Keratinocyte (primary cell): Measurements from ENCODE around the gene ECI1. TPM values are rescaled to one million over a fixed set of nuclear protein-coding genes. Genes with fewer than 3 reads are reported as not detected.

Source experiments
- DNase-seq: peaks from one replicate; pipeline ENCODE4 v3.0.0-alpha.2; 2011; ENCODE audit warnings: low read depth, missing footprints, low spot score
- FAIRE-seq: peaks from 2 replicates; lab custom pipeline; 2011; peaks lifted over from hg19 to GRCh38; lab: Jason Lieb, UNC
- H2AFZ ChIP-seq: 2 replicates; pipeline ENCODE4 v1.6.0; 2012; ENCODE audit warnings: low read length, control low read depth, inconsistent platforms; ENCODE audit not compliant: control insufficient read depth
- H3K27ac ChIP-seq: 2 replicates; pipeline ENCODE4 v1.5.1; 2011; ENCODE audit warnings: low read length; ENCODE audit not compliant: control insufficient read depth, insufficient read depth
- H3K27me3 ChIP-seq: 3 replicates; pipeline ENCODE4 v1.6.0; 2011; ENCODE audit warnings: low read length; ENCODE audit not compliant: control insufficient read depth, insufficient read depth; ENCODE audit errors: extremely low read depth
- H3K36me3 ChIP-seq, 2 experiments: 2 replicates in 1 of 2; 3 replicates in 1 of 2; pipeline ENCODE4 v1.5.1; 2011; ENCODE audit warnings: low read length in 2 of 2, mild to moderate bottlenecking in 1 of 2; ENCODE audit not compliant: control insufficient read depth in 2 of 2, insufficient read depth in 2 of 2; ENCODE audit errors: extremely low read depth in 1 of 2
- H3K4me1 ChIP-seq: 3 replicates; pipeline ENCODE4 v1.5.1; 2011; ENCODE audit warnings: low read length; ENCODE audit not compliant: control insufficient read depth, insufficient read depth; ENCODE audit errors: extremely low read depth
- H3K4me2 ChIP-seq: 3 replicates; pipeline ENCODE4 v1.6.0; 2011; ENCODE audit warnings: low read depth, low read length; ENCODE audit not compliant: control insufficient read depth, insufficient read depth; ENCODE audit errors: extremely low read depth
- H3K4me3 ChIP-seq, 3 experiments: fragments of 200-600 bp in 1 of 3; sonication (generic) in 1 of 3; 2 replicates in 2 of 3; 3 replicates in 1 of 3; pipeline ENCODE4 v1.5.1; 2011 to 2016; ENCODE audit warnings: low read length in 3 of 3, mild to moderate bottlenecking in 3 of 3, control low read depth in 2 of 3, inconsistent platforms in 1 of 3, low read depth in 1 of 3, mixed read lengths in 1 of 3, mixed run types in 1 of 3, moderate library complexity in 1 of 3; ENCODE audit not compliant: control insufficient read depth in 2 of 3, insufficient read depth in 2 of 3; ENCODE audit errors: extremely low read depth in 1 of 3
- H3K79me2 ChIP-seq: 2 replicates; pipeline ENCODE4 v1.6.0; 2012; ENCODE audit warnings: low read length; ENCODE audit not compliant: control insufficient read depth, insufficient read depth
- H3K9ac ChIP-seq: 3 replicates; pipeline ENCODE4 v1.6.0; 2011; ENCODE audit warnings: low read length; ENCODE audit not compliant: control insufficient read depth, insufficient read depth; ENCODE audit errors: extremely low read depth
- H3K9me1 ChIP-seq: 3 replicates; pipeline ENCODE4 v1.6.0; 2011; ENCODE audit warnings: low read length; ENCODE audit not compliant: control insufficient read depth, insufficient read depth; ENCODE audit errors: extremely low read depth
- H3K9me3 ChIP-seq: 2 replicates; pipeline ENCODE4 v1.5.1; 2012; ENCODE audit warnings: low read depth, low read length; ENCODE audit not compliant: control insufficient read depth
- H4K20me1 ChIP-seq: 3 replicates; pipeline ENCODE4 v1.6.0; 2011; ENCODE audit warnings: low read length; ENCODE audit not compliant: control insufficient read depth, insufficient read depth; ENCODE audit errors: extremely low read depth
- EZH2 ChIP-seq: IDR thresholded peaks from one replicate; pipeline ENCODE4 v1.6.1; 2012; ENCODE audit warnings: inconsistent platforms, mild to moderate bottlenecking, low read length, moderate library complexity
- dilution Hi-C: fragments of 300-500 bp; cut with MboI; formaldehyde crosslinking; loops from one replicate; pipeline ENCODE4 v1.7.0; 2020; ENCODE audit warnings: low sequenced_read_pairs; ENCODE audit not compliant: extremely low pct_ligation_motif_present
- polyA plus RNA-seq, 5 experiments: library from polyadenylated mRNA; depleted of rRNA in 3 of 5; stranded (reverse) in 3 of 5; stranded (forward) in 1 of 5; unstranded in 1 of 5; fragments of >200 nt; gene quantifications; 1 replicate in 1 of 5; 2 replicates in 3 of 5; 3 replicates in 1 of 5; pipeline versions ENCODE4 v1.2.1 to v1.2.3, GENCODE V29; 2011 to 2012; ENCODE audit warnings: missing spikeins in 2 of 5, low read depth in 1 of 5, low replicate concordance in 1 of 5
- TF ChIP-seq, protein P1 (sequence below), 3 experiments: IDR thresholded peaks in 1 of 3; conservative IDR thresholded peaks in 1 of 3; optimal IDR thresholded peaks in 1 of 3; 2 replicates in 2 of 3; 3 replicates in 1 of 3; pipeline versions ENCODE3 to v1.5.1; 2011; ENCODE audit warnings: low read length in 3 of 3, mild to moderate bottlenecking in 3 of 3, moderate library complexity in 2 of 3, control low read depth in 1 of 3, inconsistent platforms in 1 of 3; ENCODE audit not compliant: insufficient read depth in 2 of 3; ENCODE audit errors: extremely low read depth in 1 of 3

The ECI1 gene
- polyA plus RNA-seq, 1 donor (not counting 4 experiments of a cell fraction or from before 2014, with no cell fraction given): 19.7 TPM

DNA sequence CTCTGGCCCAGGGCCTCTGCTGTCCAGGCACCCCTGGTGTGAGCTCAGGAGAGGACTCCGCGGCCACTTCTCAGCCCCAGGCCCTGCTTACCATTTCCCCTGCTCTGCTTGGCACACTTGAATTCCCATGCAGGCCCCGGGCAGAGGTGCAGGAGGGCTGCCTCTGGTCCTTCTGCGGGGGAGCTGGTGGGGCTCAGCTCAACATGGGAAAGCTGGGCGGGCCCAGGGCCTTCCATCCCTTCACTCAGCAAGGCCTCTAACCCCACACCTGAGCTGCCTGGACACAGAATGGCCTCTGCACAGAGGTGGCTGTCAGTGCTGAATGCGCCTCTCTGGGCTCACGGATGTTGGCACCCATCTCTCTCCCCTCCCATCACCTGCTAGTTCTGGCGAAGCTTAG, 29.1 kb upstream of the ECI1 start:
- FAIRE-seq (no peak), DNase-seq (no peak)
- H3K79me2 ChIP-seq: no peaks in the 10 kb centered on the region
- no peak overlapping the region for H3K9ac ChIP-seq
- no peaks in the 10 kb centered on the region for H4K20me1 ChIP-seq
- no peak overlapping the region for H3K27ac ChIP-seq
- no peaks in the 10 kb centered on the region for H3K9me1 ChIP-seq
- H3K4me1 ChIP-seq: peaks cover 4% of the 10 kb centered on the region
- no peaks in the 10 kb centered on the region for H3K36me3 ChIP-seq
- H2AFZ ChIP-seq: no peak overlapping the region
- dilution Hi-C loops: no loop called here
- no peaks in the 10 kb centered on the region for H3K27me3 ChIP-seq
- no peaks in the 10 kb centered on the region for H3K9me3 ChIP-seq
- TF ChIP-seq, protein P1, sequence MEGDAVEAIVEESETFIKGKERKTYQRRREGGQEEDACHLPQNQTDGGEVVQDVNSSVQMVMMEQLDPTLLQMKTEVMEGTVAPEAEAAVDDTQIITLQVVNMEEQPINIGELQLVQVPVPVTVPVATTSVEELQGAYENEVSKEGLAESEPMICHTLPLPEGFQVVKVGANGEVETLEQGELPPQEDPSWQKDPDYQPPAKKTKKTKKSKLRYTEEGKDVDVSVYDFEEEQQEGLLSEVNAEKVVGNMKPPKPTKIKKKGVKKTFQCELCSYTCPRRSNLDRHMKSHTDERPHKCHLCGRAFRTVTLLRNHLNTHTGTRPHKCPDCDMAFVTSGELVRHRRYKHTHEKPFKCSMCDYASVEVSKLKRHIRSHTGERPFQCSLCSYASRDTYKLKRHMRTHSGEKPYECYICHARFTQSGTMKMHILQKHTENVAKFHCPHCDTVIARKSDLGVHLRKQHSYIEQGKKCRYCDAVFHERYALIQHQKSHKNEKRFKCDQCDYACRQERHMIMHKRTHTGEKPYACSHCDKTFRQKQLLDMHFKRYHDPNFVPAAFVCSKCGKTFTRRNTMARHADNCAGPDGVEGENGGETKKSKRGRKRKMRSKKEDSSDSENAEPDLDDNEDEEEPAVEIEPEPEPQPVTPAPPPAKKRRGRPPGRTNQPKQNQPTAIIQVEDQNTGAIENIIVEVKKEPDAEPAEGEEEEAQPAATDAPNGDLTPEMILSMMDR (optimal IDR thresholded peaks at IDR 0.05 in 1 of 3, IDR thresholded peaks at IDR 0.05 in 1 of 3, conservative IDR thresholded peaks at IDR 0.05 in 1 of 3; ENCODE audit: extremely low read depth in 1 of 3, insufficient read depth in 2 of 3, low read length in 3 of 3): no peak
- no peak for TF ChIP-seq EZH2
- H3K4me2 ChIP-seq: no peak overlapping the region
- no peak overlapping the region for H3K4me3 ChIP-seq

GRCh38 chr16:2278956-2279800, 27.8 kb upstream of the ECI1 start:
- H3K4me1 ChIP-seq: no peaks in the 10 kb centered on the region
- H3K4me2 ChIP-seq: no peak overlapping the region
- H3K9ac ChIP-seq: no peak overlapping the region
- H3K27me3 ChIP-seq: no peaks in the 10 kb centered on the region
- no peak overlapping the region for H3K4me3 ChIP-seq
- no peaks in the 10 kb centered on the region for H3K36me3 ChIP-seq
- H2AFZ ChIP-seq: no peak overlapping the region
- no peak for TF ChIP-seq EZH2
- TF ChIP-seq, protein P1 (optimal IDR thresholded peaks at IDR 0.05 in 1 of 3, IDR thresholded peaks at IDR 0.05 in 1 of 3, conservative IDR thresholded peaks at IDR 0.05 in 1 of 3; ENCODE audit: extremely low read depth in 1 of 3, insufficient read depth in 2 of 3, low read length in 3 of 3): no peak
- no peak for DNase-seq
- H3K79me2 ChIP-seq: no peaks in the 10 kb centered on the region
- no peaks in the 10 kb centered on the region for H3K9me1 ChIP-seq
- no peak for FAIRE-seq
- H4K20me1 ChIP-seq: no peaks in the 10 kb centered on the region
- H3K27ac ChIP-seq: no peak overlapping the region
- dilution Hi-C loops: no loop called here
- no peaks in the 10 kb centered on the region for H3K9me3 ChIP-seq
